ELF-1 (cell line): Measurements from ENCODE around the gene SH3TC1.

Experiments used
- DNase-seq: peaks from one replicate; pipeline ENCODE4 v3.0.0-alpha.2; 2016; ENCODE audit warnings: low read depth, low spot score

The SH3TC1 gene

GRCh38 chr4:8180310-8181093 lies 18.6 kb upstream of the SH3TC1 start:
- no peak for DNase-seq

GRCh38 chr4:8181119-8181518 lies 18.0 kb upstream of the SH3TC1 start:
- DNase-seq, result no peak

DNA sequence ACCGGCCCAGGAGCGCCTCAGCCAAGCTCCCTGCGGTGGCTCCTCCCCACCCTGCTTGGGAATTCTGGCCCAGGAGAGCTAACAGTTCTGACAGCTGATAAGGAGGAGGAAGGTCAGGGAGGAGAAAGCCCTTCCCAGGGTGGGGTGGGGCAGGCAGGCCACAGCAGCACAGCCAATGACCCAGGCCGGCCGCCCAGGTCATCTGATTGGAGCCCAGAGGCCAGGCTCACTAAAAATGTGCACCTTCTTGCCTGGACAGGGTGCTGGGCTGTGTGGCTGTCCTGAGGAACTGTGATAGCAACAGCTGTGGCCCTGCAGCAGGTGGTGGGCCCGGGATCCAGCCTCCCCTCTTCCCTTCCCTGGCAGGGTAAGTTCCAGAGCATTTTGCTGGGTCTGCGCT lies 17.2 kb upstream of the SH3TC1 start:
- DNase-seq, result peak; percentile 73

DNA sequence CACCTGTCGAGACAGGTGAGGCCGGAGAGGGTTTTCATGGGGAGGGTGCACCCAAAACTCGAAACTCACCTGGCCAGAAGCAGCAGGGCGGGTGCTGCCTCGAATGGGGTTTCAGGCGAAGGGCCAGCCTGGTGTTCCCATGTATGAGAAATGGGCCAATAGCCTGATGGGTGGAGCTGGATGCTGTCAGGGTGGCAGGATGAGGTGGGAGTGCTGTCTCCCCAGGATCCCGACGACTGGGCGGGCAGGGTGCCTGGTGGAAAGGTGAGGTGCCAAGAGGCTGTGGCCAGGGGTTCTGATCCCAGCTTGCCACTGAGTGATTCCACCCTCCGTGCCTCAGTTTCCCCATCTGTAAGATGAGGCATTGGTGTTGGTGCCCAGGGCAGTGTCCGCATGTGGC lies 16.8 kb upstream of the SH3TC1 start:
- no peak for DNase-seq

DNA sequence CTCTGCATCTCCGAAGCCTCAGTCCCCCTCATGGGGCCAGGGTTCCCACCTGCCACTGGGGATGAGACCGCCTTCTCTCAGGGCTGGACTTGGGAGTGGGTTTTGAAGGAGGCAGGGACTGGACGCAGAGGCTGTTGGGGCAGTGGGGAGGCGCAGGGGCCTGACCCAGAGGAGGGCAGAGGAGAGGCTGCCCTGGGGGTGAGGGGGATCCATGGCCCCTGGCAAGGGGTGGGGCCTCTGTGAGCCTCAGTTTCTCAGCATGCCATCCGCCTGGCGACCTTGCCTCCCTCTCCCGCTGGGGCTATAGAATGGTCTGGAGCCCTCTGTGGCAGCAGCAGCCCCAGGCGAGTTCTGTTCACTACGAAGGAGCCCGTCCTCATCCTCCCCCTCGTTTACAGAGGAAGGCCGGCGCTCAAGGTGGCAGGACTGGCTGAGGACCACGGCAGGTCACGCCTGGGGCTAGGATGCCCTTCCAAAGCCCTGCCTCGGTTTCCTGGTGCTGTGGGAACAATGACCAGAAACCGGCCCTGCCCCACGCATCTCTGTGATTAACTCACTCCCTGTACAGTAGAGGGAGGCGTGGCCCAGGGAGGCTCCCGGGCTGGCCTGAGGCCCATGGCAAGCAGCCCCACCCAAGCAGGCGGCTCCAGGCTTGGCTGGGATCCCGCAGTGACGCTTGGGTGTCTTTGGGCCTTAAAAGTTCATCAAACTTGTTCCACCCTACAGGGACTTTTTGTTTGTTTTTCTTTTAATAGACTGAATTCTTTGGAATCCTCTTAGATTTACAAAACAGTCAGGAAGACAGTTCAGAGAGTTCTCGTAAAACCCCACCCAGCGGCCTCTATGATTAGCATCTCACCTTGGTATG lies 16.0 kb upstream of the SH3TC1 start:
- DNase-seq, result peak; percentile 63

- DNase-seq, result no peak
Observed at GRCh38 chr4:8184061-8184460, 15.0 kb upstream of the SH3TC1 start.

DNA sequence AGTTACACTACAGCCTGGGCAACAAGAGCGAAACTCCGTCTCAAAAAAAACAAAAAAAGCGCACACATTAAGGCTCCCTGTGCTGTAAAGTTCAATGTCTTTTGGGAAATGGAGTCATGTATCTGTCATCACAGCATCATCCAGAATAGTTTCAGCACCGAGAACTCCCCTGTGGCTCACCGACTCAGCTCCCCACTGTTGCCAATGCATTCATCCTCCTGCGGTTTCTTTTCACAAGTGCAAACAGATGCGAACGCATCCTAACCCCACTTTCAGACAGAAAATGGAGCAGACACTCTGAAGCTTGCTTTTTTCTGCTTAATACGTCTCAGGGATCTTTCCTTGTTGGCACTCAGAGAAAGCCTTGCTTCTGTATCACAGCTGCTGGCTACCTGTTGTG lies 13.8 kb upstream of the SH3TC1 start:
- DNase-seq, result no peak

GRCh38 chr4:8185930-8186329 lies 13.2 kb upstream of the SH3TC1 start:
- DNase-seq, result no peak

DNA sequence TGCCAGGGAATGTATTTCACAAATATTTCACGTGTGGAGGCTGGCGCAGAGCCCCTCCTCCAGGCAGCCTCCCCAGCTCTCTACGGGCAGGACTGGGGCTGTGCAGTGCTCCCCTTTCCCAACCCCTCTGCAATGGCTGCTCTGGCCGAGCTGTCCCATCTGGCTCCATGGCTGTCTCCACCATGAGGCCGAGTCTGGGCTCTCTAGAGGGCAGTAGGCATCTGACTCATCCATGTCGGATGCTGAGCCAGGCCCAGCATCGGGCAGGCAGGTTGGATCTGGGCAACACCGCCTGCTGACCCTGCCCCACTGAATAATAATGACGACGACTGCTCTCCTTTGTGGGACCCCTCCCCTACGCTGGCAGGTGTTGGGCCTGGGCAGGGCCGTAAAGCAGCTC lies 11.0 kb upstream of the SH3TC1 start:
- no peak for DNase-seq

GRCh38 chr4:8188743-8189550 lies 10.1 kb upstream of the SH3TC1 start:
- no peak for DNase-seq

- no peak for DNase-seq
Observed at GRCh38 chr4:8189551-8190466, 9.3 kb upstream of the SH3TC1 start.

DNA sequence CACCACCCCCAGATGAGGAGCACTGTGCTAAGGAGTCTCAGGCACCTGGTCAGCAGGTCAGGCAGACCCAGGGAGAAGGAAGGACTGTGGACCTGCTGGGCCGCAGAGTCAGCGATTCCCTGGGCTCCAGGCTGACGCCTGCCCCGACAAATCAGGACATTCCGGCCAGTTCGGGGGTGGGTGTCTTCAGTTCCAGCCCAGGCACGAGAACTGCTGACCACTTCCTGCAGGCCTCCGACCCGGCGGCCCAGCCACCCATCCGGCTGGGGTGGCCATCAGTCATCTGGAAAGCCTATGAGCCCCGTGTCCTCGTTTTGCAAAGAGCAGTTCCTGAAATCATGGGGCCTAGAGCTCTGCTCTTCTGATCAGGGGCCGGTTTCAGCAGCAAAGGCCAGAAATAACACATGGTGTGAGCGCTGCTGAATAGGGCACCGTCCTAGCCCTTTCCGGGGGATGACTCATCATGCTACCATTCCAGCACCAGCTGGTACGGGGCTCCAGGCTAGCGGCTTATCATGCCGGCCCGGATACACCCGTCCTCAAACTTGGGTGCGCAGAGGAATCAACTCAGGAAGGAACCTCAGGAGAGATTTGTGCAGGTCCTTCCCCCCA lies 7.8 kb upstream of the SH3TC1 start:
- peak; percentile 70 for DNase-seq

DNA sequence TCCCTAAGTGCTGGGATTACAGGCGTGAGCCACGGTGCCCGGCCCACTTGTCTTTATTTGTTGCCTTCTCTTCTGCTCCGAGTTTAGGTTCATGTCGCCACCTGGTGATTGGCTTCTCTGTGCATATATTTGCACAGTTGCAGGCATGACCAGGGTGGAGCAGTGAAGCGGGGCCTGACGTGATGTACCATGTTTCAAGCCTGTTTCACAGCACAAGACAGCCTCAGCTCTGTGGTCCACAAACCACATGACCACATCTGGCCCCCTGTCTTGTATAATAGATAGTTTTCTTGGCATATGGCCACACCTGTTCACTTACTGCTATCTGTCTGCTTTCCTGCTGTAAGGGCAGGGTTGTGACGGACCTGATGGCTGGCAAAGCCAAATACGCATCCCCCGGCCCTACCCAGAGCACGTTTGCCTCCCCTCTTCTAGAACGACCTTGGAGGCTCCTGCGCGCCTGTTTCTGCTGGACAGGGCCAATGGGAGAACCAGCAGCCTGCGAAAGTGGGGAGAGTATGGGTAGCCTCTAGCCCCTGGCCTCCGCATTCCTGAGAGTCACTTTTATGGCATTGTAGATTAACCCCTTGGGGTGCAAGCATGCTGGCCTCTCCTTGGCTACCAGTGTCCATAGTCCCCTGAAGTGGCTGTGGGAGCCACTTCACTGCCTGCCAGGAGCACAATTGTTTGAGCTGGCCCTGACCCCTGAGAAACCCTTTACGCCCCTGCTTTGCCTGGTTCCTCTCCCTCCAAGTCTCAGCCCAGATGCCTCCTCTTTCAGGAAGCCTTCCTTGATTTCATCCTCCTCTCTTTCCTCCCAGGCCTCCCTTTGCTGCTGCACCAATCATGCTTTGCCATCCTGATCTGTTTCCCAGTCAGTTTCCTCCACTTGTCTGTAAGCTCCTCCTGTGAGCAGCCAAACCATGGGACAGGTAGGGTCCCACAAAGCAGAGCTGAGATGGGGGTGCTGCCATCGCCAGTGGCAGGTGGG lies 6.0 kb upstream of the SH3TC1 start:
- DNase-seq, result peak; percentile 54

DNA sequence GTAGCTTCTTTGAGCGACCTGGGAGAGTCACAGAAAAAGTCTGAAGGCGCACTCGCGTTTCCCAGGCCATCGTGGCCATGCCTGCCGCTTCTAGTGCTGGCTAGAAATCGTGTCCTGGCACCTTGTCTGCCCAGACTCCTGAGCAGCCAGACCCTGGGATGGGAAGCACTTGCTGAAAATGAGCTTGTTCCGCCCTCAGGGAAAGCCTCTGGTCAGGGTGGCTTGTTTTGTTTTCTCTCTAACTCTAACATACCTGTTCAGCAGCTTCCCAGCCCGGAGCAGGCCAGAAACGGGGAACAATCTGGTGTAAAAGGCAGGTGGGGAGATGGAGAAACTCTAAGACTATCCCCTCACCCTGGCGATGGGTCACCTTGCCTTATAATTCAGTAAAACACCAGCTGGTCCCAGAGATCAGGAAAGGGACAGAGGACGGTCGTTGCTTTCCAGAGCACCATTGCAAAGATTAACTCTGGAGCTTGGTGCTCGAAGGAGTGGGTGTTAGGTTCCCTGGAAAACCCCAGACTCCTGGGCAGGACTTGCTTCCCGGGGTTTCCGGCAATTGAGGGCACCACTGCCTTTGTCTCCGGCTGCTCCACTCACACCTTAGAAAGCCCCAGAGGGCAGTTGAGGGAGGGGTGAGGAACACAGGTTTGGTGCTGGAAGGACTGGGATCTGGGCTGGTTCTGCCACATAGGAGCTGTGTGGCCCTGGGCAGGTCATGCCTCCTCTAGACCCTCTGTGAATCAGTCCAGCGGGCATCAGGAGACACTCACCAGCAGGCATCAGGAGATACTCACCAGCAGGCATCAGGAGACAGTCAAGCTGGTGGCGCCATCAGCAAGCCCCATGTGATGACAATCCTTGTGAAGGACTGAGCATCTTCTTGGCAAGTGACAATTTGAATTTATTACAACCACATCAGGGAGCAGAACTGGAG lies 4.5 kb upstream of the SH3TC1 start:
- peak; percentile 74 for DNase-seq

DNA sequence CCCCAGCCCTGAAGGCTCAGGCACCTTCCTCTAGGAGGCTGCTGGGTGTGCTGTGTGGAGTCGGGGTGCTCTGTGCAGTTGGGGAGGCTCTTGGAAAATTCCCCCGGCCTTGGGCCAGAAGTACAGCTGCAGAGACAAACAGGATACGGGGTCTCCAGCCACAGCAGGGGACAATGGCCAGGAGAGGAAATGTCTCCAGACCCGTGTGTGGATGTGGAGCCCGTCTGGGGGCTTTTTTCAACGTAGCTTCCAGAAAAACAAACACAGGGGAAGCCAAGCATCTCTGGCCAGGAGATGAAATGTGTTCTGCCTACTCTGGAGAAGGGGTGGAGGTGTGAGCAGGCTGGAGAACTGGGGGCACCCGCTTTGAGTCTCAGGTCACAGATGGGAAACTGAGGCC lies 3.7 kb upstream of the SH3TC1 start:
- DNase-seq, result no peak

DNA sequence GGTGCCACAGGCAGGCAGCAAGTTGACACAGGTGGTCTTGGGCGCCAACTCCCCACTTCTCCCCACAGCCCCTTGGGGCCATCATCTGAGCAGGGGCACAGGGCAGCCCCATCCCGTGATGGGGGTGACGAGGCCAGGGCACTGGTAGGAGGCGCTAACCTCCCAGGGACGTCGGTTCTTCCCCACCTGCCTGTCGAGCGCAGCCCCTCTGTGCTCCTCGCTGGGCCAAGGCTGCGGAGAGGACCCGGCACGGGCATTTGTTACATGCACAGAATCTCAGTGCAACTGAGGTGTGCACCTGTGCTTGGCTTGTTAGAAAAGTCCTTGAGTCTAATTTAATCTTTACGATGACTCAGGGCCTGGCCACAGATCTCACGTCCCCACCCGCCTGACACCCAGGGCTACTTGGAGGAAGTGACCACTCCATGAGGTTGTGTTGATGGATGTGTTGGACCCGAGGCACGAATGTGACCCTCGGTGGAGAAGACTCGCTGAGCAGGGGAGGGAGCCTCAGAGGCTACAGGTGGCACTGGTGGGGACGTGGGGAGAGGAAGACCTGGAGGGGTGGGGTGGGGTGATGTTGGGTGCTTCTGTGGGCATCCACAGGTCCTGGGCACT lies 3.1 kb upstream of the SH3TC1 start:
- no peak for DNase-seq

- no peak for DNase-seq
Observed at GRCh38 chr4:8197521-8197920, 1.6 kb upstream of the SH3TC1 start.
